Right lobe of liver (tissue), 4 donors: Measurements from ENCODE around the gene SENP6.

Experiments used
- POLR2A ChIP-seq: fragments of 450-650 bp; IDR thresholded peaks from one replicate; pipeline ENCODE4 v1.6.1; 2017; ENCODE audit warnings: antibody characterized with exemption, mild to moderate bottlenecking
- TF ChIP-seq, protein P1 (sequence below), 4 donors: fragments of 200-600 bp in 3 of 4; fragments of 450-650 bp in 1 of 4; IDR thresholded peaks; one replicate each; pipeline versions ENCODE4 v1.5.1 to v1.8.0; 2016 to 2022; ENCODE audit warnings: antibody characterized with exemption in 4 of 4, mild to moderate bottlenecking in 2 of 4
- donor health status: DM: no; HTN: no; CAD: no.
- donor health status: DM: no; HTN: no; CAD: no.
- donor health status: DM: no; HTN: yes; CAD: no.

DNA sequence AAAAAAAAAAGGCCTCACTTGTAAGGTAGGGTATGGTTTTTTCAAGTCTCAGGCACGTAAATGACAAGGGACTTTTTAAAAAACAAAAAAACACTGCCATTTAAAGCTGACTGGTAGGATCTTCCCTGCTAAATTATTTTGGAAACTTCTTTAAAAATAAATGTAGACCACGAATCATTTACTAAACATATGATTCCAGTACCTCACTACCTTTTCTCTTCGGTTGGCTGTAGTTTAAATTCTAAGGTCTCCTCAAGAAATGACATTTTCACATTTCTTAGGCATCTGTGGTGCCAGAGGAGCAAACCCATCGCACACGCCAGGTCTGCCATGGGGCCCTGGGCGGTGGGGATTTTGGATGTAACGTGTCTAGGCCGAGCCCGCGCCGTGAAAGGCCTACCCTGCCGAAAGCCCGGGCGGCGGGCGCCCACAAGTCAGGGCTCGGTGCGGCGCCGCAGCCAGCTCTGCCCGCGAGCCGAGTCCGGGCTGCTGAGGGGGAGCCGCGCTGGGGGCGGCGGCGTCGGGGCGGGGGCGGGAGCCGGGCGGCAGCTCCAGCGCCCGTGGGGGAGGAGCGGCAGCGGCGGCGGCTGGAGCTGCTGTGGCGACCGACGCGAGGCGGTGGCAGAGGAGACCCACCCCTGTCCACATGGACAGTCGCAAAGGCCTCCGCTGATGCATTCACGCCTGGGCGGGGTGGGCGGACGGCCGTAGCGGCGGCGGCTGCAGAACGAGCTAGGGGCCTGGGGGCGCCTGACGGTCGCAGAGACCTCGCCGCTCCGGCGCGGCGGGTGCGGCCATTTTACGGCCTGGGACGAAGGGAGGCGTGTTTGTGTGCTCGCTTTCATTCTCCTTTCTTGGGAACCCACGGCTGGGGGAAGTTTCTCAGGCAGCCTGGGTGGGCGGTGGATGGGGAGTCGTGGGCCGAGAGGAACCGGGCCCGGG, at the start of gene SENP6:
- TF ChIP-seq, protein P1, sequence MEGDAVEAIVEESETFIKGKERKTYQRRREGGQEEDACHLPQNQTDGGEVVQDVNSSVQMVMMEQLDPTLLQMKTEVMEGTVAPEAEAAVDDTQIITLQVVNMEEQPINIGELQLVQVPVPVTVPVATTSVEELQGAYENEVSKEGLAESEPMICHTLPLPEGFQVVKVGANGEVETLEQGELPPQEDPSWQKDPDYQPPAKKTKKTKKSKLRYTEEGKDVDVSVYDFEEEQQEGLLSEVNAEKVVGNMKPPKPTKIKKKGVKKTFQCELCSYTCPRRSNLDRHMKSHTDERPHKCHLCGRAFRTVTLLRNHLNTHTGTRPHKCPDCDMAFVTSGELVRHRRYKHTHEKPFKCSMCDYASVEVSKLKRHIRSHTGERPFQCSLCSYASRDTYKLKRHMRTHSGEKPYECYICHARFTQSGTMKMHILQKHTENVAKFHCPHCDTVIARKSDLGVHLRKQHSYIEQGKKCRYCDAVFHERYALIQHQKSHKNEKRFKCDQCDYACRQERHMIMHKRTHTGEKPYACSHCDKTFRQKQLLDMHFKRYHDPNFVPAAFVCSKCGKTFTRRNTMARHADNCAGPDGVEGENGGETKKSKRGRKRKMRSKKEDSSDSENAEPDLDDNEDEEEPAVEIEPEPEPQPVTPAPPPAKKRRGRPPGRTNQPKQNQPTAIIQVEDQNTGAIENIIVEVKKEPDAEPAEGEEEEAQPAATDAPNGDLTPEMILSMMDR (IDR thresholded peaks at IDR 0.05) = no peak
- peak; percentile 91 for TF ChIP-seq POLR2A
